ENCODE results near the gene DNAJC18.
"Not testable (repeated sequence)": the region's sequence is repeated elsewhere in the genome, so short reads cannot be mapped to it uniquely, and the experiment has no call there.

DNAJC18 gene

DNA sequence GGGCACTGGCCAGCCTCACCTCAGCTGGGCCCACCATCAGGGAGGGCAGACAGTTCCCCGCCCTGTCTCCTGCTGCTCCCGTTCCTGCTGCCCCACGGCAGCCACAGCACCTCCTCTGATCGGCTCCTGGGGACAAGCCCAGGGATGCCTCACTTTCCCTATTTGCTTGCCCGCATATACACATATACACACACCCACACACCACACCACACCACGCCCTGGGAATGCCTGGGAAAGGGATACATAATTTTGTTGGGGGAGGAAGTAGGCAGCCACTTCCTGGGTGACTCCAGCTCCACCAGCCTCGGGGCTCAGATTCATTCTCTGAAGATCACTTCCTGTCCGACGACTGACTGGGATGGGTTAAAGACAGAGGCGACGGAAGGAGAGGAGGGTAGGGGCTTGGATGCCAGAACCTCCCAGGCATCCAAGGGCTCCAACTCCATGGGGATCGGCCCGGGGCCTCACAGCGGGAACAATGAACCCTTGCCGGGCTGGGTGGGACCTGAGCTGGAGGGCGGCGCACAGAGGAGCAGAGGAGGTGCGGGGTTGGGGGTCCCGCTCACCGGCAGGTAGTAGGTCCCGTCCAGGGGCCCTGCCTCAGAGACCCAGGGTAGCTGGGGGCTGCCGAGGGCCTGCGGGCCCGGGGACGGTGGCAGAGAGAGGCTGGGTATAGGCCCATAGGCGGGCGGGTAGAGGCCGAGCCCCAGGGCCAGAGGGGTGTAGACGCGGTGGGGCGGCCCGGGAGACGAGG lies 47.6 kb downstream of the DNAJC18 start:
- peaks cover 40% of the 10 kb centered on the region for H3K4me1 Mint-ChIP-seq

DNA sequence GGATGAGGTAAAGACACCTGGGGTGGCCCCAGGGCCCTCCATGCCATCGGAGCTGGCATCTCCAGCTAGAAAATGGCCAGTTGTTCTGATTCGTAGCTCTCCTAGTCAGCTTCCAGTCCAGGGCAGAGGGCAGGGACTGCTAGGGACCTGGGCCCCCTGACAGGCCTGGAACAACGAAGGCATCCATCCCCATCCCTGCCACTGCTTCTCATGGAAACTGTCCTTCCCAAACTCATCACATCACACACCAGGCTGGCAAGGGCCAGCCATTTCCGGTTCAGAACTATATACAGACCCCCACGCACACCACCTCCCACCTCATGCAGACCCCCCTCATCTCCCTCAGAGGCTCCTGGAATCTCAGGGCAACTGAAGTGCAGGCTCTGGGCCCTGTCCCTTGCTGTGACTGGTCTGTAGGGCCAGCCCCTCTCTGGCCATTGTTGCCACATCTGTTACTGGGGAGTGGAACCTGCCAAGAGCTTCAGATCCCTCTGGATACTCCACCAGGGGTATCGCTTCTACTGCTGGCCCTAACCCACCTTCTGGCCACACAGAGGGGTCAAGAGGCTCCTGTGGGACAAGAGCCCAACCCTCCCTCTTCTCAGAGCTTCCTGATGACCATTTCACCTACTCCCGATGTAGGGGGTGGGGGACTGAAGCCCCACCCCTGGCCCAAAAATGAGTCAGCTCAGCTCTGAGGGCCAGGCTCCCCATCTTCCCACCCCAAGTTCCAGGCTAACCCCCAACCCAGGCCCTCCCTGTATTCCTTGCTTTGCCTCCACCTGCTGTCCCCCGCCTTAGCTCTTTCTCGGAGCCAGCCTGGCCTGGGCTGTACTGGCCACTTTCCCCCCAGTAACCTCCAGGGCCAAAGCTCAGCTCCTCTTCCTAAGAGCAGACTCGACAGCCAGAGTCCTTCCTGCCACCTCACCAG lies 48.4 kb downstream of the DNAJC18 start:
- Mint-ChIP-seq H3K27me3 (no peaks in the 10 kb centered on the region), H3K36me3 (ENCODE audit: insufficient read depth) (peaks cover 21% of the 10 kb centered on the region), H3K4me1 (peaks cover 49% of the 10 kb centered on the region), H3K27ac (ENCODE audit: low read depth) (peak overlapping the region; percentile 93), H3K4me3 (peak overlapping the region; percentile 87), H3K9me3 (no peaks in the 10 kb centered on the region)
- no peak for DNase-seq (ENCODE audit: low spot score in 2 of 2)
- ATAC-seq (replicated peaks; ENCODE audit: extremely low read depth, poor library complexity, severe bottlenecking), result no peak

More for the DNA sequence above, 47.6 kb downstream of the DNAJC18 start:
- DNase-seq (ENCODE audit: low spot score in 2 of 2), result no peak
- Mint-ChIP-seq H3K9me3 (no peaks in the 10 kb centered on the region), H3K27me3 (no peaks in the 10 kb centered on the region), H3K4me3 (peak overlapping the region; percentile 87), H3K36me3 (ENCODE audit: insufficient read depth) (peaks cover 21% of the 10 kb centered on the region), H3K27ac (ENCODE audit: low read depth) (peak overlapping the region; percentile 93)
- peak; percentile 1 for ATAC-seq (replicated peaks; ENCODE audit: extremely low read depth, poor library complexity, severe bottlenecking)

- peak; percentile 41 to 81 for DNase-seq (ENCODE audit: low spot score in 2 of 2)
- peak within 1 kb of the TSS; percentile 93 for H3K27ac Mint-ChIP-seq (ENCODE audit: low read depth)
- H3K4me3 Mint-ChIP-seq, result peak within 1 kb of the TSS; percentile 70
- H3K4me1 Mint-ChIP-seq, result peaks cover 55% of the 10 kb centered on the region
- ATAC-seq (replicated peaks; ENCODE audit: extremely low read depth, poor library complexity, severe bottlenecking), result peak; percentile 77
- H3K36me3 Mint-ChIP-seq (ENCODE audit: insufficient read depth), result peaks cover 23% of the 10 kb centered on the region
- H3K27me3 Mint-ChIP-seq, result no peaks in the 10 kb centered on the region
- no peaks in the 10 kb centered on the region for H3K9me3 Mint-ChIP-seq
Measured at GRCh38 chr5:139389701-139390638, 49.4 kb downstream of the DNAJC18 start, which contains the start of gene MZB1. MZB1 (minus strand) TSS chr5:139389913; CDS start chr5:139389856, 57 bp downstream.

- DNase-seq (ENCODE audit: low spot score in 2 of 2) (no peak), ATAC-seq (replicated peaks; ENCODE audit: extremely low read depth, poor library complexity, severe bottlenecking) (no peak)
- Mint-ChIP-seq H3K9me3 (no peaks in the 10 kb centered on the region), H3K27ac (ENCODE audit: low read depth) (no peak overlapping the region), H3K4me1 (peaks cover 64% of the 10 kb centered on the region), H3K36me3 (ENCODE audit: insufficient read depth) (peaks cover 21% of the 10 kb centered on the region), H3K27me3 (no peaks in the 10 kb centered on the region), H3K4me3 (no peak overlapping the region)
Measured at GRCh38 chr5:139388198-139388821, 51.0 kb downstream of the DNAJC18 start.

- Mint-ChIP-seq H3K27ac (ENCODE audit: low read depth) (no peak overlapping the region), H3K9me3 (no peaks in the 10 kb centered on the region), H3K4me3 (no peak overlapping the region), H3K36me3 (ENCODE audit: insufficient read depth) (peaks cover 20% of the 10 kb centered on the region), H3K4me1 (peaks cover 58% of the 10 kb centered on the region), H3K27me3 (no peaks in the 10 kb centered on the region)
- DNase-seq (ENCODE audit: low spot score in 2 of 2) (no peak), ATAC-seq (replicated peaks; ENCODE audit: extremely low read depth, poor library complexity, severe bottlenecking) (no peak)
Measured at GRCh38 chr5:139387611-139388197, 51.6 kb downstream of the DNAJC18 start.

DNA sequence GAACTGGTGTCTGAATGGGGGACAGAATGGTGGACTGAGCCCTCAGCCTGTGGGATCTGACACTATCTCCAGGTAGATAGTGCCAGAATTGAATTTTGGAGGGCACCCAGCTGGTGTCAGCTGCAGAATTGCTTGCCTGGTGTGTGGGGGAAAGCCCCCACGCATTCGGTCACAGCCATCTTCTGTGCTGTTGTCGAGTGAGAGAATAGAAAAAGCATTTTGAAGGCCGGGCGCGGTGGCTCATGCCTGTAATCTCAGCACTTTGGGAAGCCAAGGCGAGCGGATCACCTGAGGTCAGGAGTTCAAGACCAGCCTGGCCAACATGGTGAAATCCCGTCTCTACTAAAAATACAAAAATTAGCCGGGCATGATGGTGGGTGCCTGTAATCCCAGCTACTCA lies 52.4 kb downstream of the DNAJC18 start:
- not testable (repeated sequence) for ATAC-seq (replicated peaks; ENCODE audit: extremely low read depth, poor library complexity, severe bottlenecking); H3K27me3 Mint-ChIP-seq; H3K9me3 Mint-ChIP-seq; DNase-seq (ENCODE audit: low spot score in 2 of 2); H3K27ac Mint-ChIP-seq (ENCODE audit: low read depth); H3K4me3 Mint-ChIP-seq
- peaks cover 20% of the 10 kb centered on the region for H3K36me3 Mint-ChIP-seq (ENCODE audit: insufficient read depth)
- peaks cover 55% of the 10 kb centered on the region for H3K4me1 Mint-ChIP-seq

- no peaks in the 10 kb centered on the region for H3K27me3 Mint-ChIP-seq
- ATAC-seq (replicated peaks; ENCODE audit: extremely low read depth, poor library complexity, severe bottlenecking), result no peak
- peaks cover 46% of the 10 kb centered on the region for H3K4me1 Mint-ChIP-seq
- no peaks in the 10 kb centered on the region for H3K9me3 Mint-ChIP-seq
- no peak for DNase-seq (ENCODE audit: low spot score in 2 of 2)
- no peak overlapping the region for H3K4me3 Mint-ChIP-seq
- H3K36me3 Mint-ChIP-seq (ENCODE audit: insufficient read depth), result peaks cover 14% of the 10 kb centered on the region
- no peak overlapping the region for H3K27ac Mint-ChIP-seq (ENCODE audit: low read depth)
Measured at GRCh38 chr5:139386050-139386438, 53.3 kb downstream of the DNAJC18 start.

DNA sequence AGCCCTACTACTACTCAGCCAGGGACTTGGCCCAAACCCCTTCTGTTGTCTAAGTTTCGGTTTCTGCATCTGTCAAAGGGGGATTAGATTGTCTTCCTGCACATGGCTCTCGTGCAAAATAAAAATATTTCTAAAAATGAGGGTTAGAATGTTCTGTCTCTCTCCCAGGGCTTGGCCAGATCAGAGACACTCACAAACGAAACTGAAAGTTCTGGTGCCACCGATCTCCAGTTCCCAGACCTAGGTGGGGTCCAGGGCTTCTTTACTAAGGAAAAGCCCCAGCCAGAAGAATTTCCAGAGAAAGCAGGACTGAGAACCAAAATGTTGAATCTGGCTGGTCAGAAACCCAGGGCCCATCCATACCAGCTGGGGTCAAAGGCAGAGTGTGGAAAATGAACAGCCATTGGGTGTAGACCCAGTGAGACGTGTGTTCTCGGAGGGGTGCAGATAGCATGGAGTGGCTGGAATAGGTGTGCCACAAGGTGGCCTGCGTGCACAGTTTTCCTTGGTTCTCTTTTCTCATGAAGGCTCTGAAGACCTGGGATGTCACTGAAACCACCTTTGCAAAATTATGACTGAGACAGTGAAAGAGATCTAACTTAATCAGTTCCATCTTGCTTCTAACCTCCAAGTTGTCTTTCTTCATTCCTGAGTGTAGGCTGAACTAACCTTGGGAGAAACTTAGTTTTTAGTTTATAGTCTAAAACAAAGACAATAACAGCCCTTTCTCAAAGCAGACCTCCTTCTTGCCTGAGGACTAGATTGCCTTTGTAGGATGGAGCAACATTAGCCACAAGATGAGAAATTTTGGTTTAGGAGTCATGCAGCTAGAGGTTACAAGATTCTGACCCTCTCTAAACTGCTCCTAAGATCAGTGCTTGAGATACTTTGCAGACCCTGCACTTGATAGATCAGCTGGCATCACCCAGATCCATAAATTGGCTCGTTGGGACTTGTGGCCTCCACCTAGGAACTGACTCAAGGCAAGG lies 54.0 kb downstream of the DNAJC18 start:
- no peaks in the 10 kb centered on the region for H3K9me3 Mint-ChIP-seq
- ATAC-seq (replicated peaks; ENCODE audit: extremely low read depth, poor library complexity, severe bottlenecking) (no peak), DNase-seq (ENCODE audit: low spot score in 2 of 2) (no peak)
- peak overlapping the region; percentile 92 for H3K27ac Mint-ChIP-seq (ENCODE audit: low read depth)
- peaks cover 14% of the 10 kb centered on the region for H3K36me3 Mint-ChIP-seq (ENCODE audit: insufficient read depth)
- H3K4me3 Mint-ChIP-seq, result peak overlapping the region; percentile 80
- no peaks in the 10 kb centered on the region for H3K27me3 Mint-ChIP-seq
- H3K4me1 Mint-ChIP-seq, result peaks cover 39% of the 10 kb centered on the region

DNA sequence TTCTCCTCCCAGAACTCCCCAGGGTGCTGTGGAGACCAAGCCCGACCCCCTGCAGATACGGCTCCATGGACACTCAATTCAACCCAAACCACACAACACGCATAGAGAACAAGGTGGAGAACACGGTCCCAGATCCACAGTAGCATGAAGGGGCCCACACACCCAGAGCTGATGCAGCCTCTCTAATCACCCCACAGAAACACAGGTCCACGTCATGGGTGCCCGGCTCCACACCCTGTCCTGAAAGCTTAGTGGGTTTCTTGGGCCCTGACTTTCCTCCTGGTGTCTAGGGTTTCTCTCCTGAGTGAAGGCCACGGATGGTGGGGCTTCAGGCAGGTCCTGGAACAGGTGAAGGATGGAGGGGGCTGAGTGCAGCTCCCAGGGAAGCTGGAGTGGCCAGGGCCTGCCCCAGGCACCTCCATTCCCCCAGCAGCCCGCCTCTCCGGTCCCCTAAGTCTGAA lies 54.7 kb downstream of the DNAJC18 start:
- H3K36me3 Mint-ChIP-seq (ENCODE audit: insufficient read depth), result peaks cover 11% of the 10 kb centered on the region
- no peaks in the 10 kb centered on the region for H3K27me3 Mint-ChIP-seq
- DNase-seq (ENCODE audit: low spot score in 2 of 2), result no peak
- H3K4me3 Mint-ChIP-seq, result peak overlapping the region; percentile 80
- peaks cover 31% of the 10 kb centered on the region for H3K4me1 Mint-ChIP-seq
- H3K27ac Mint-ChIP-seq (ENCODE audit: low read depth), result peak overlapping the region; percentile 92
- H3K9me3 Mint-ChIP-seq, result no peaks in the 10 kb centered on the region
- no peak for ATAC-seq (replicated peaks; ENCODE audit: extremely low read depth, poor library complexity, severe bottlenecking)

DNA sequence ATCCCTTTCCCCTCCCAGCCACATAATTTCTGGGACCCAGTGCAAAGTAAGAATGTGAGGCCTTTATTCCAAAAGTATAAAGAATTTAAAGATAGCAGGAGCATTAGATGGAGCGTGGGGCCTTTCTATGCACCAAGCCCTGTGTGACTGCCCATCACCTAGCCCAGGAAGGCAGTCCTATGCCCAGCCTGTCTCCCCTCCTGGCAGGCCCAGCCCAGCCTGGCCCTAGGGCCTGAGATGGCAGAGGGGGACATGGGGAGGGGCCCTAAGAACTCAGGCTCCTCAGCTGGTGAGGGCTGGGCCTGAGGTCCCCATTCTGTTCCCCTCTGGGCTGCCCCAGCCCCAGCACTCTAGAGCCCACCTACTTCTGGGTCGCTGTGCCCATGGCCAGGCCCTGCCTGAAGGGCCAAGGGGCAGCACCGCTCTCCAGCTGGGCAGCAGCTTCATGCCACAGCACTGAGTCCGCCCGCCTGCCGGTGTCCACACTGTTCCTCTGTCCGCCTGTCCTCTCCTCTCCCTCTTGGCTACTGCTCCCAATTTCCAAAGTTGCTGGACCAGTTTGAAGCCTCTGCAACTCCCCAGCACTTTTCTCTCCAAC lies 55.2 kb downstream of the DNAJC18 start:
- no peak for ATAC-seq (replicated peaks; ENCODE audit: extremely low read depth, poor library complexity, severe bottlenecking)
- H3K27me3 Mint-ChIP-seq, result no peaks in the 10 kb centered on the region
- no peaks in the 10 kb centered on the region for H3K9me3 Mint-ChIP-seq

More for the DNA sequence above, 55.2 kb downstream of the DNAJC18 start:
- no peak for DNase-seq (ENCODE audit: low spot score in 2 of 2)
- peaks cover 26% of the 10 kb centered on the region for H3K4me1 Mint-ChIP-seq
- no peak overlapping the region for H3K4me3 Mint-ChIP-seq
- peaks cover 8% of the 10 kb centered on the region for H3K36me3 Mint-ChIP-seq (ENCODE audit: insufficient read depth)
- peak overlapping the region; percentile 92 for H3K27ac Mint-ChIP-seq (ENCODE audit: low read depth)
